DOHH2 (cell line): Measurements from ENCODE around the gene ARHGAP44.
A peak's percentile ranks its signal among the peaks of the same experiment; 100 is the strongest.

ENCODE experiments used
- H3F3A ChIP-seq: fragments of 200-600 bp; sonication (generic), shearing (Covaris generic); 2 replicates; pipeline ENCODE4 v1.6.0; 2016; ENCODE audit warnings: antibody characterized with exemption, mild to moderate bottlenecking; ENCODE audit not compliant: control insufficient read depth, insufficient read depth
- H3K27ac ChIP-seq: fragments of 200-600 bp; sonication (generic); 2 replicates; pipeline ENCODE4 v1.5.1; 2014; ENCODE audit warnings: low read depth, mild to moderate bottlenecking, low read length, moderate library complexity
- H3K27me3 ChIP-seq: fragments of 200-600 bp; sonication (generic); 2 replicates; pipeline ENCODE4 v1.6.1; 2014; ENCODE audit warnings: mild to moderate bottlenecking, low read length, mixed read lengths; ENCODE audit not compliant: control insufficient read depth
- H3K36me3 ChIP-seq: fragments of 200-600 bp; sonication (generic); 2 replicates; pipeline ENCODE4 v1.6.1; 2014; ENCODE audit warnings: mild to moderate bottlenecking, low read length, moderate library complexity, mixed read lengths; ENCODE audit not compliant: control insufficient read depth
- H3K4me1 ChIP-seq: fragments of 200-600 bp; sonication (generic); 2 replicates; pipeline ENCODE4 v1.6.1; 2014; ENCODE audit warnings: mild to moderate bottlenecking, low read length, mixed read lengths; ENCODE audit not compliant: control insufficient read depth
- H3K4me2 ChIP-seq: fragments of 200-600 bp; sonication (generic); 2 replicates; pipeline ENCODE4 v1.6.0; 2014; ENCODE audit warnings: mild to moderate bottlenecking, low read length, moderate library complexity
- H3K4me3 ChIP-seq: fragments of 200-600 bp; sonication (generic); 2 replicates; pipeline ENCODE4 v1.5.1; 2014; ENCODE audit warnings: mild to moderate bottlenecking, low read length, mixed read lengths
- H3K79me2 ChIP-seq: fragments of 200-600 bp; sonication (generic); 2 replicates; pipeline ENCODE4 v1.6.1; 2014; ENCODE audit warnings: mild to moderate bottlenecking, low read length, mixed read lengths; ENCODE audit not compliant: control insufficient read depth
- H3K9me2 ChIP-seq: fragments of 200-600 bp; sonication (generic); replicated peaks from 2 replicates; pipeline ENCODE4 v1.6.1; 2014; ENCODE audit warnings: mild to moderate bottlenecking, low read length, mixed read lengths; ENCODE audit not compliant: control insufficient read depth
- H3K9me3 ChIP-seq: fragments of 200-600 bp; sonication (generic); 2 replicates; pipeline ENCODE4 v1.6.1; 2014; ENCODE audit warnings: antibody characterized with exemption, low read length, mixed read lengths; ENCODE audit not compliant: control insufficient read depth, insufficient read depth
- H4K20me1 ChIP-seq: fragments of 200-600 bp; sonication (generic); 2 replicates; pipeline ENCODE4 v1.6.0; 2014; ENCODE audit warnings: low read depth, mild to moderate bottlenecking, antibody characterized with exemption, low read length, moderate library complexity; ENCODE audit not compliant: control insufficient read depth, insufficient read depth
- CTCF ChIP-seq: fragments of 200-600 bp; sonication (generic); IDR thresholded peaks from one replicate; pipeline ENCODE4 v1.5.1; 2014; ENCODE audit warnings: antibody characterized with exemption, mild to moderate bottlenecking, low read depth, low read length; ENCODE audit not compliant: poor library complexity, severe bottlenecking
- EZH2phosphoT487 ChIP-seq: fragments of 200-600 bp; sonication (generic); IDR thresholded peaks from 2 replicates; pipeline ENCODE4 v1.6.1; 2017; ENCODE audit warnings: borderline replicate concordance, mild to moderate bottlenecking, antibody characterized with exemption, low read length, moderate library complexity, mixed read lengths

Gene ARHGAP44

DNA sequence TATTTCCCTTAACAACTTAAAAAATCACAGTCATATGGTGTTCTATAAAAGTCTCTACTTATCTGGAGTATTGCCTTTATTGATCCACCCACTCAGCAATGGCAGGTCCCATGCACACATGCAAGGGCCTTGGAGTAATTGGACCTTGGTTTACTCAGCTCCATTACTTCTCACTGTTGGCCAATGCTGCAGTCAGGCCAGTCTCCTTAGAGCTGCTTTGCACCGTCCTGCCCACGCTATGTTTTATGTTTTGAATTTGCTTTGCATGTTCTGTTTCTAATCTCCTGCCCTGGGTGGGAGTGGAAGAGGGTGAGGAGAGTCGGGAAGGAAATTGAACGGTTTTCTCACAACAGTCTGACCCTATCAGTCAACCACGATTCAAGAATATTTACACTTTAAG, 23.6 kb downstream of the ARHGAP44 start:
- TF ChIP-seq EZH2phosphoT487 (no peak), CTCF (no peak)
- Histone ChIP-seq H3K79me2 (no peaks in the 10 kb centered on the region), H3K9me2 (no peaks in the 10 kb centered on the region), H3K36me3 (no peaks in the 10 kb centered on the region), H3F3A (no peaks in the 10 kb centered on the region), H3K4me1 (peaks cover 26% of the 10 kb centered on the region), H3K4me3 (no peak overlapping the region), H3K27ac (no peak overlapping the region), H4K20me1 (no peaks in the 10 kb centered on the region), H3K27me3 (no peaks in the 10 kb centered on the region), H3K4me2 (no peak overlapping the region), H3K9me3 (no peaks in the 10 kb centered on the region)

- Histone ChIP-seq H3K4me2 (no peak overlapping the region), H4K20me1 (no peaks in the 10 kb centered on the region), H3F3A (no peaks in the 10 kb centered on the region), H3K79me2 (no peaks in the 10 kb centered on the region), H3K36me3 (no peaks in the 10 kb centered on the region), H3K4me1 (peaks cover 26% of the 10 kb centered on the region), H3K9me3 (no peaks in the 10 kb centered on the region), H3K27me3 (no peaks in the 10 kb centered on the region), H3K4me3 (no peak overlapping the region), H3K9me2 (no peaks in the 10 kb centered on the region), H3K27ac (no peak overlapping the region)
- no peak for TF ChIP-seq CTCF
- no peak for TF ChIP-seq EZH2phosphoT487
Observed at GRCh38 chr17:12813664-12814063, 24.4 kb downstream of the ARHGAP44 start.

- peak overlapping the region; percentile 53; the same call in 1 of the 2 replicates for H3K4me2 ChIP-seq
Observed at GRCh38 chr17:12814718-12815117, 25.4 kb downstream of the ARHGAP44 start.

More at GRCh38 chr17:12814718-12815117, 25.4 kb downstream of the ARHGAP44 start:
- no peak overlapping the region for H3K27ac ChIP-seq
- no peaks in the 10 kb centered on the region for H3K79me2 ChIP-seq
- no peaks in the 10 kb centered on the region for H4K20me1 ChIP-seq
- H3K27me3 ChIP-seq, result no peaks in the 10 kb centered on the region
- H3K9me3 ChIP-seq, result no peaks in the 10 kb centered on the region
- no peaks in the 10 kb centered on the region for H3K36me3 ChIP-seq
- TF ChIP-seq EZH2phosphoT487 (no peak), CTCF (no peak)
- H3K4me3 ChIP-seq, result no peak overlapping the region
- no peaks in the 10 kb centered on the region for H3K9me2 ChIP-seq
- H3F3A ChIP-seq, result no peaks in the 10 kb centered on the region
- peaks cover 26% of the 10 kb centered on the region for H3K4me1 ChIP-seq
